MM.1S (cell line): ENCODE measurements around the gene FRYL.
A peak's percentile ranks its signal among the peaks of the same experiment; 100 is the strongest.

Source experiments
- DNase-seq: peaks from one replicate; pipeline ENCODE4 v3.0.0-alpha.2; 2015
- H2AFZ ChIP-seq: fragments of 300-600 bp; sonication (generic); 2 replicates; pipeline ENCODE4 v1.6.0; 2016; ENCODE audit warnings: antibody characterized with exemption, low read length
- H3F3A ChIP-seq: fragments of 300-600 bp; sonication (generic); 2 replicates; pipeline ENCODE4 v1.6.1; 2016; ENCODE audit warnings: mild to moderate bottlenecking, antibody characterized with exemption, low read length, moderate library complexity, mixed read lengths; ENCODE audit not compliant: insufficient read depth
- H3K27ac ChIP-seq: fragments of 300-600 bp; sonication (generic); 2 replicates; pipeline ENCODE4 v1.5.1; 2016; ENCODE audit warnings: mild to moderate bottlenecking, low read length
- H3K27me3 ChIP-seq: fragments of 300-600 bp; sonication (generic); replicated peaks from 2 replicates; pipeline ENCODE4 v1.6.0; 2016; ENCODE audit warnings: low read length; ENCODE audit not compliant: insufficient read depth
- H3K36me3 ChIP-seq: fragments of 300-600 bp; sonication (generic); replicated peaks from 2 replicates; pipeline ENCODE4 v1.6.1; 2016; ENCODE audit warnings: mild to moderate bottlenecking, low read length, mixed read lengths; ENCODE audit not compliant: insufficient read depth
- H3K4me1 ChIP-seq: fragments of 300-600 bp; sonication (generic); 2 replicates; pipeline ENCODE4 v1.6.1; 2016; ENCODE audit warnings: low read length, mixed read lengths
- H3K4me2 ChIP-seq: fragments of 300-600 bp; sonication (generic); 2 replicates; pipeline ENCODE4 v1.6.0; 2016; ENCODE audit warnings: low read depth, low read length
- H3K4me3 ChIP-seq: fragments of 300-600 bp; sonication (generic); 2 replicates; pipeline ENCODE4 v1.5.1; 2016; ENCODE audit warnings: low read length, mixed read lengths
- H3K79me2 ChIP-seq: fragments of 300-600 bp; sonication (generic); 2 replicates; pipeline ENCODE4 v1.6.1; 2016; ENCODE audit warnings: mixed run types, low read length, mixed read lengths
- H3K9ac ChIP-seq: fragments of 300-600 bp; sonication (generic); 2 replicates; pipeline ENCODE4 v1.6.1; 2016; ENCODE audit warnings: low read length, mixed read lengths
- H3K9me2 ChIP-seq: fragments of 300-600 bp; sonication (generic); replicated peaks from 2 replicates; pipeline ENCODE4 v1.6.1; 2016; ENCODE audit warnings: mild to moderate bottlenecking, low read length, mixed read lengths; ENCODE audit not compliant: insufficient read depth
- H3K9me3 ChIP-seq: fragments of 300-600 bp; sonication (generic); replicated peaks from 2 replicates; pipeline ENCODE4 v1.6.1; 2016; ENCODE audit warnings: mild to moderate bottlenecking, low read length, mixed read lengths; ENCODE audit not compliant: insufficient read depth
- H4K20me1 ChIP-seq: fragments of 300-600 bp; sonication (generic); 2 replicates; pipeline ENCODE4 v1.6.1; 2016; ENCODE audit warnings: mild to moderate bottlenecking, low read length, moderate library complexity, mixed read lengths; ENCODE audit not compliant: insufficient read depth
- EZH2 ChIP-seq: fragments of 300-600 bp; sonication (generic); optimal IDR thresholded peaks from 2 replicates; pipeline ENCODE3; 2017; ENCODE audit warnings: low read depth, mild to moderate bottlenecking, antibody characterized with exemption, low read length, mixed read lengths
- EZH2phosphoT487 ChIP-seq: fragments of 300-600 bp; sonication (generic); IDR thresholded peaks from 2 replicates; pipeline ENCODE4 v1.6.1; 2018; ENCODE audit warnings: antibody characterized with exemption, low read length
- TF ChIP-seq, protein P1 (sequence below): fragments of 300-600 bp; sonication (generic); IDR thresholded peaks from 2 replicates; pipeline ENCODE4 v1.5.1; 2016; ENCODE audit warnings: antibody characterized with exemption, low read length, mixed read lengths

FRYL gene

DNA sequence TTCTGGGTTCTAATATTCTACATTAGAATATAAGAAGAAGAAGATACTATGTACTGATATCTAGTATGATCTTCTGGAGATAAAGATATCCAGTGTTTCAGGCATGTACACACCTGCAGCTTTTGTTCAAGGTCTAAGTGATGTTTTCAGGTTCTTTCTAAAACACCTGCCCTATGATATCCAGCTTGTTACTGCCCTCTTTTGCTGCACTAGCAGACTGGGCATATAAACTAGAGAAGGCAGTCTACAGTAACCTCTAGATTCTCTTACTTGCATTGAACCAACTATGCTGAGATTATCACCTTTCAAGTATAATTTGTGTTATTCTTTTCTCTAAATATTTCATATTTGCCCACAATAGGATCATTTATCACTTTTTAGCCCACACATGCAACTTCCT lies 1.9 kb upstream of the FRYL start:
- Histone ChIP-seq H3K9me3 (no peaks in the 10 kb centered on the region), H3K4me2 (no peak overlapping the region), H3K27ac (no peak overlapping the region), H4K20me1 (peaks cover 3% of the 10 kb centered on the region; the same call in 1 of the 2 replicates), H3K9me2 (no peaks in the 10 kb centered on the region), H3K27me3 (no peaks in the 10 kb centered on the region), H2AFZ (no peak overlapping the region), H3K4me1 (peaks cover 9% of the 10 kb centered on the region; the same call in 1 of the 2 replicates), H3K9ac (no peak overlapping the region), H3K36me3 (no peaks in the 10 kb centered on the region), H3K4me3 (no peak overlapping the region), H3F3A (peaks cover 24% of the 10 kb centered on the region), H3K79me2 (peaks cover 23% of the 10 kb centered on the region)
- DNase-seq = no peak
- TF ChIP-seq EZH2 (no peak), EZH2phosphoT487 (no peak)
- TF ChIP-seq, protein P1, sequence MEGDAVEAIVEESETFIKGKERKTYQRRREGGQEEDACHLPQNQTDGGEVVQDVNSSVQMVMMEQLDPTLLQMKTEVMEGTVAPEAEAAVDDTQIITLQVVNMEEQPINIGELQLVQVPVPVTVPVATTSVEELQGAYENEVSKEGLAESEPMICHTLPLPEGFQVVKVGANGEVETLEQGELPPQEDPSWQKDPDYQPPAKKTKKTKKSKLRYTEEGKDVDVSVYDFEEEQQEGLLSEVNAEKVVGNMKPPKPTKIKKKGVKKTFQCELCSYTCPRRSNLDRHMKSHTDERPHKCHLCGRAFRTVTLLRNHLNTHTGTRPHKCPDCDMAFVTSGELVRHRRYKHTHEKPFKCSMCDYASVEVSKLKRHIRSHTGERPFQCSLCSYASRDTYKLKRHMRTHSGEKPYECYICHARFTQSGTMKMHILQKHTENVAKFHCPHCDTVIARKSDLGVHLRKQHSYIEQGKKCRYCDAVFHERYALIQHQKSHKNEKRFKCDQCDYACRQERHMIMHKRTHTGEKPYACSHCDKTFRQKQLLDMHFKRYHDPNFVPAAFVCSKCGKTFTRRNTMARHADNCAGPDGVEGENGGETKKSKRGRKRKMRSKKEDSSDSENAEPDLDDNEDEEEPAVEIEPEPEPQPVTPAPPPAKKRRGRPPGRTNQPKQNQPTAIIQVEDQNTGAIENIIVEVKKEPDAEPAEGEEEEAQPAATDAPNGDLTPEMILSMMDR = no peak

DNA sequence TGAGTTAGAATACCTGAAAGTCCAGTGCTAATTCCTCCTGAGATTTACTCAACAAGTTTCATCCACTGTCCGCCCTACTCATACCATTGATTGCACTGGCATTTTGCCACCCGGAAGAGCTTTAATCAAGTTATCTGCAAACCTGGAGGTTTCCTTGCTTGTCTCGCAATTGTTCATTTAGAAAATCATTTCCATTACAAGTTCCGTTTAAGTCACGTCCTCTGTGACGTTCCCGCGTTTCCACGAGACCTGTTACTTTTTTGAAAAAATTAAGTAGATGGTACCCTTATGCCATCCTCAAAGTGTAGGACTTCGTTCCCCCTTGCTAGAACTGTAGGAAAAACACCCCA lies 761 bp upstream of the FRYL start:
- H3K4me1 ChIP-seq = peaks cover 10% of the 10 kb centered on the region; the same call in 1 of the 2 replicates
- no peaks in the 10 kb centered on the region for H3K27me3 ChIP-seq
- H2AFZ ChIP-seq = peak overlapping the region; percentile 78
- peaks cover 24% of the 10 kb centered on the region for H3F3A ChIP-seq
- peak overlapping the region; percentile 52; the same call in 1 of the 2 replicates for H3K9ac ChIP-seq
- no peaks in the 10 kb centered on the region for H3K9me3 ChIP-seq
- no peak for TF ChIP-seq EZH2phosphoT487
- peaks cover 3% of the 10 kb centered on the region; the same call in 1 of the 2 replicates for H4K20me1 ChIP-seq
- no peak overlapping the region; the same call in 1 of the 2 replicates for H3K27ac ChIP-seq
- peaks cover 34% of the 10 kb centered on the region for H3K79me2 ChIP-seq
- no peaks in the 10 kb centered on the region for H3K9me2 ChIP-seq
- DNase-seq = peak; percentile 22
- H3K4me3 ChIP-seq = peak overlapping the region; percentile 72
- no peaks in the 10 kb centered on the region for H3K36me3 ChIP-seq
- peak overlapping the region; percentile 51 for H3K4me2 ChIP-seq

DNA sequence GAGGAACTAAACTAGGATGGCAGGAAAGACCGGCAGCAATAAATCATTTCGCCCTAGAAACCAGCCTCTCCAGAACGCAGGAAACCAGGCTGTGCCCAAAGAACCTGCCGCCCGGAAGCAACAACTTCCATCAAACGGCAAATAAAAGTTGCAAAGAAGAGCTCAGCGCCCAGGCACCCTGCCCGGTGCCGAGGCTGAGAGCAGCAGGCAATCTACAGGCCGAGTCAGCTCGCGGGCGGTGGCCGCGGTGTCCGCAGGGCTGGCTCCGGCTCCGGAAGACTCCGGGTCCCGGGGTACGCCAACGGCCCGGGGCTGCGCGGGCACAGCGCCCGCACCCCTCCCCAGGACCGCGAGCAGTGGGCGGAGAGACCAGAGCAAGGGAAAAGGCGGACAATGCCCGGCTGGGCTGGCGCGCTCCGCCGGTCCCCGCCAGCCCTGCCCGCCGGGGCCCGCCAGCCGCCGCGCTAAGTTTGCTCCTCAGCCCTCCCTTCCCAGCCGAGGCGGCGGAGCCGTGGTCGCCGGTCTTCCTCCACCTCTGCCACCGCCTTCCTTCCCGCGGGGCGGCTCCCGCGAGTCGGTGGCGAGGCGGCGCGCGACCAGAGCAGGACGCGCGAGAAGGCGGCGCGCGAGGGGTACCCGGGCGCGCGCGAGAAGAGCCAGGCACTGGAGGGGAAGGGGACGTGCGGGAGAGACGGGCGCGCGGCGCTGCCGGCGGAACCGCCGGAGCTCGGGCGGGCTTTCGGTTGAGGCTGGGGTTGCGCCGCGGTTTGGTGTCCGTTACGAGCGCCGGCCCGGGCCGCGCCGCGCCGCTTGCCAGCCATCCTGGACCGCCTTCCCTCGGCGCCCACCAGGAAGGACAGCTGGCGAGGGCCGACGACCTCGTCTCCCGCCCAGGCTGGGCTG lies 733 bp downstream of the FRYL start:
- H4K20me1 ChIP-seq = peaks cover 7% of the 10 kb centered on the region; the same call in 1 of the 2 replicates
- no peaks in the 10 kb centered on the region for H3K27me3 ChIP-seq
- H3K4me3 ChIP-seq = peak overlapping the region; percentile 89
- DNase-seq = peak; percentile 60
- peaks cover 24% of the 10 kb centered on the region for H3F3A ChIP-seq
- TF ChIP-seq, protein P1 = peak; percentile 14; the same call in 1 of the 2 replicates
- no peak for TF ChIP-seq EZH2
- TF ChIP-seq EZH2phosphoT487 = no peak
- H3K79me2 ChIP-seq = peaks cover 49% of the 10 kb centered on the region
- H3K4me1 ChIP-seq = peaks cover 10% of the 10 kb centered on the region; the same call in 1 of the 2 replicates
- H3K27ac ChIP-seq = peak overlapping the region; percentile 86
- H2AFZ ChIP-seq = peak overlapping the region; percentile 75
- no peaks in the 10 kb centered on the region for H3K9me2 ChIP-seq
- H3K9me3 ChIP-seq = no peaks in the 10 kb centered on the region
- H3K36me3 ChIP-seq = no peaks in the 10 kb centered on the region
- peak overlapping the region; percentile 79 for H3K9ac ChIP-seq
- peak overlapping the region; percentile 82 for H3K4me2 ChIP-seq
